ENCODE measurements around the gene TRAF5. TPM values are rescaled to one million over a fixed set of nuclear protein-coding genes. Genes with fewer than 3 reads are reported as not detected.

TRAF5 gene
- total RNA-seq, 1 donor from 2014 or later, result 36.3 TPM

Other genes starting within 250 kb of the TRAF5 start
- gene KCNH1, start 192.7 kb upstream of the TRAF5 start, total RNA-seq, result 0.86 TPM
- gene RCOR3, start 67.5 kb upstream of the TRAF5 start, total RNA-seq, result 104 TPM
- gene RD3, start 165.3 kb downstream of the TRAF5 start, total RNA-seq, result 0.65 TPM